GM12874 (cell line): ENCODE measurements around the gene PROM1.

ENCODE experiments used
- CTCF ChIP-seq: IDR thresholded peaks from 2 replicates; pipeline ENCODE4 v1.5.1; 2011; ENCODE audit warnings: low read depth, mild to moderate bottlenecking, control low read depth, low read length, moderate library complexity; ENCODE audit not compliant: insufficient read depth

Gene PROM1

GRCh38 chr4:16035843-16036242 lies 48.0 kb downstream of the PROM1 start:
- no peak for TF ChIP-seq CTCF

GRCh38 chr4:16034010-16034748 lies 49.6 kb downstream of the PROM1 start:
- no peak for TF ChIP-seq CTCF

- no peak for TF ChIP-seq CTCF
These were observed 51.4 kb downstream of the PROM1 start for GRCh38 chr4:16032396-16032770.

- TF ChIP-seq CTCF = no peak
These were observed 52.1 kb downstream of the PROM1 start for GRCh38 chr4:16031546-16032395.

GRCh38 chr4:16029886-16030285 lies 53.9 kb downstream of the PROM1 start:
- TF ChIP-seq CTCF = no peak

- no peak for TF ChIP-seq CTCF
These were observed 54.6 kb downstream of the PROM1 start for GRCh38 chr4:16029262-16029661.

GRCh38 chr4:16027626-16028025 lies 56.2 kb downstream of the PROM1 start:
- no peak for TF ChIP-seq CTCF
